ENCODE results near the gene ITGB2.

The ITGB2 gene

GRCh38 chr21:44949779-44950198 is 29.1 kb upstream of the ITGB2 start:
- no peaks in the 10 kb centered on the region for H3K27me3 Mint-ChIP-seq
- H3K9me3 Mint-ChIP-seq = no peaks in the 10 kb centered on the region
- peaks cover 5% of the 10 kb centered on the region for H3K4me1 Mint-ChIP-seq (ENCODE audit: low read depth)
- no peak overlapping the region for H3K4me3 Mint-ChIP-seq
- peaks cover 89% of the 10 kb centered on the region for H3K36me3 Mint-ChIP-seq (ENCODE audit: low read depth)
- H3K27ac Mint-ChIP-seq = no peak overlapping the region
- intact Hi-C loops (cut with micrococcal nuclease) = loop anchor here (1.0 kb wide), 2 partner anchors 179 to 188 kb away; no protein-coding TSS in a partner anchor

- no peaks in the 10 kb centered on the region for H3K27me3 Mint-ChIP-seq
- H3K4me1 Mint-ChIP-seq (ENCODE audit: low read depth) = peaks cover 5% of the 10 kb centered on the region
- H3K9me3 Mint-ChIP-seq = no peaks in the 10 kb centered on the region
- intact Hi-C loops (cut with micrococcal nuclease) = loop anchor here (1.0 kb wide), 2 partner anchors 179 to 188 kb away; no protein-coding TSS in a partner anchor
- H3K4me3 Mint-ChIP-seq = no peak overlapping the region
- H3K27ac Mint-ChIP-seq = no peak overlapping the region
- H3K36me3 Mint-ChIP-seq (ENCODE audit: low read depth) = peaks cover 89% of the 10 kb centered on the region
Measured at GRCh38 chr21:44949161-44949778, 28.6 kb upstream of the ITGB2 start.

- Mint-ChIP-seq H3K4me1 (ENCODE audit: low read depth) (peaks cover 5% of the 10 kb centered on the region), H3K36me3 (ENCODE audit: low read depth) (peaks cover 89% of the 10 kb centered on the region), H3K4me3 (no peak overlapping the region), H3K9me3 (no peaks in the 10 kb centered on the region), H3K27ac (no peak overlapping the region), H3K27me3 (no peaks in the 10 kb centered on the region)
- intact Hi-C loops (cut with micrococcal nuclease) = loop anchor here (1.0 kb wide), 2 partner anchors 180 to 189 kb away; no protein-coding TSS in a partner anchor
Measured at GRCh38 chr21:44948426-44949120, 27.9 kb upstream of the ITGB2 start.

GRCh38 chr21:44947930-44948331 is 27.2 kb upstream of the ITGB2 start:
- H3K4me1 Mint-ChIP-seq (ENCODE audit: low read depth) = peaks cover 11% of the 10 kb centered on the region
- intact Hi-C loops (cut with micrococcal nuclease) = no loop called here
- H3K27me3 Mint-ChIP-seq = no peaks in the 10 kb centered on the region
- no peak overlapping the region for H3K4me3 Mint-ChIP-seq
- H3K9me3 Mint-ChIP-seq = no peaks in the 10 kb centered on the region
- H3K36me3 Mint-ChIP-seq (ENCODE audit: low read depth) = peaks cover 89% of the 10 kb centered on the region
- no peak overlapping the region for H3K27ac Mint-ChIP-seq

GRCh38 chr21:44947111-44947929 is 26.6 kb upstream of the ITGB2 start:
- H3K9me3 Mint-ChIP-seq = no peaks in the 10 kb centered on the region
- H3K4me3 Mint-ChIP-seq = no peak overlapping the region
- peaks cover 17% of the 10 kb centered on the region for H3K4me1 Mint-ChIP-seq (ENCODE audit: low read depth)
- intact Hi-C loops (cut with micrococcal nuclease) = no loop called here
- peaks cover 85% of the 10 kb centered on the region for H3K36me3 Mint-ChIP-seq (ENCODE audit: low read depth)
- H3K27ac Mint-ChIP-seq = no peak overlapping the region
- no peaks in the 10 kb centered on the region for H3K27me3 Mint-ChIP-seq

GRCh38 chr21:44946254-44947041 is 25.7 kb upstream of the ITGB2 start:
- Mint-ChIP-seq H3K4me1 (ENCODE audit: low read depth) (peaks cover 26% of the 10 kb centered on the region), H3K27ac (no peak overlapping the region), H3K36me3 (ENCODE audit: low read depth) (peaks cover 80% of the 10 kb centered on the region), H3K9me3 (no peaks in the 10 kb centered on the region), H3K4me3 (no peak overlapping the region), H3K27me3 (no peaks in the 10 kb centered on the region)
- intact Hi-C loops (cut with micrococcal nuclease) = no loop called here

- no peaks in the 10 kb centered on the region for H3K9me3 Mint-ChIP-seq
- H3K27me3 Mint-ChIP-seq = no peaks in the 10 kb centered on the region
- H3K4me3 Mint-ChIP-seq = no peak overlapping the region
- no peak overlapping the region for H3K27ac Mint-ChIP-seq
- H3K4me1 Mint-ChIP-seq (ENCODE audit: low read depth) = peaks cover 36% of the 10 kb centered on the region
- intact Hi-C loops (cut with micrococcal nuclease) = no loop called here
- H3K36me3 Mint-ChIP-seq (ENCODE audit: low read depth) = peaks cover 81% of the 10 kb centered on the region
Measured at GRCh38 chr21:44944596-44944995, 23.9 kb upstream of the ITGB2 start.

GRCh38 chr21:44943686-44944550 is 23.2 kb upstream of the ITGB2 start:
- Mint-ChIP-seq H3K27ac (no peak overlapping the region), H3K27me3 (no peaks in the 10 kb centered on the region), H3K9me3 (no peaks in the 10 kb centered on the region), H3K4me1 (ENCODE audit: low read depth) (peaks cover 38% of the 10 kb centered on the region), H3K36me3 (ENCODE audit: low read depth) (peaks cover 76% of the 10 kb centered on the region), H3K4me3 (no peak overlapping the region)
- intact Hi-C loops (cut with micrococcal nuclease) = no loop called here

- Mint-ChIP-seq H3K4me3 (no peak overlapping the region), H3K36me3 (ENCODE audit: low read depth) (peaks cover 68% of the 10 kb centered on the region), H3K27me3 (no peaks in the 10 kb centered on the region), H3K9me3 (no peaks in the 10 kb centered on the region), H3K4me1 (ENCODE audit: low read depth) (peaks cover 42% of the 10 kb centered on the region), H3K27ac (no peak overlapping the region)
- intact Hi-C loops (cut with micrococcal nuclease) = no loop called here
Measured at GRCh38 chr21:44943005-44943685, 22.4 kb upstream of the ITGB2 start.

- peaks cover 62% of the 10 kb centered on the region for H3K36me3 Mint-ChIP-seq (ENCODE audit: low read depth)
- no peak overlapping the region for H3K4me3 Mint-ChIP-seq
- H3K4me1 Mint-ChIP-seq (ENCODE audit: low read depth) = peaks cover 42% of the 10 kb centered on the region
- no peaks in the 10 kb centered on the region for H3K9me3 Mint-ChIP-seq
- no peak overlapping the region for H3K27ac Mint-ChIP-seq
- intact Hi-C loops (cut with micrococcal nuclease) = no loop called here
- no peaks in the 10 kb centered on the region for H3K27me3 Mint-ChIP-seq
Measured at GRCh38 chr21:44942566-44942965, 21.9 kb upstream of the ITGB2 start.

- intact Hi-C loops (cut with micrococcal nuclease) = no loop called here
- H3K4me3 Mint-ChIP-seq = peak overlapping the region; percentile 85
- peak overlapping the region; percentile 88 for H3K27ac Mint-ChIP-seq
- peaks cover 52% of the 10 kb centered on the region for H3K36me3 Mint-ChIP-seq (ENCODE audit: low read depth)
- no peaks in the 10 kb centered on the region for H3K27me3 Mint-ChIP-seq
- no peaks in the 10 kb centered on the region for H3K9me3 Mint-ChIP-seq
- peaks cover 42% of the 10 kb centered on the region for H3K4me1 Mint-ChIP-seq (ENCODE audit: low read depth)
Measured at GRCh38 chr21:44941567-44941966, 20.9 kb upstream of the ITGB2 start.

- intact Hi-C loops (cut with micrococcal nuclease) = no loop called here
- Mint-ChIP-seq H3K36me3 (ENCODE audit: low read depth) (peaks cover 39% of the 10 kb centered on the region), H3K27me3 (no peaks in the 10 kb centered on the region), H3K4me3 (peak overlapping the region; percentile 85), H3K4me1 (ENCODE audit: low read depth) (peaks cover 47% of the 10 kb centered on the region), H3K9me3 (no peaks in the 10 kb centered on the region), H3K27ac (peak overlapping the region; percentile 88)
Measured at GRCh38 chr21:44940116-44940631, 19.5 kb upstream of the ITGB2 start.

Measured in dendritic cell treated with granulocyte-macrophage colony-stimulating factor and Interleukin-4, amounts not matched to agents 40 ng/mL and 50 ng/mL, for 4 days (primary cell).